IPS DF 6.9 (cell line): Measurements from ENCODE around the gene ITGB2.

Experiments
- DNase-seq: peaks from one replicate; pipeline ENCODE4 v3.0.0-alpha.2; 2013; ENCODE audit warnings: low read depth, low spot score
- H3K27ac ChIP-seq: one replicate; pipeline ENCODE4 v1.5.1; 2013; ENCODE audit warnings: low read length, control low read depth
- H3K27me3 ChIP-seq: 2 replicates; pipeline ENCODE4 v1.6.1; 2013; ENCODE audit warnings: mild to moderate bottlenecking, low read length; ENCODE audit not compliant: control insufficient read depth, insufficient read depth
- H3K36me3 ChIP-seq: 2 replicates; pipeline ENCODE4 v1.6.1; 2013; ENCODE audit warnings: low read length; ENCODE audit not compliant: control insufficient read depth, insufficient read depth
- H3K4me1 ChIP-seq: 2 replicates; pipeline ENCODE4 v1.6.1; 2013; ENCODE audit warnings: low read length; ENCODE audit not compliant: control insufficient read depth, insufficient read depth
- H3K4me3 ChIP-seq: 2 replicates; pipeline ENCODE4 v1.5.1; 2013; ENCODE audit warnings: mild to moderate bottlenecking, low read length
- H3K9me3 ChIP-seq: 2 replicates; pipeline ENCODE4 v1.6.1; 2013; ENCODE audit warnings: low read length, inconsistent platforms; ENCODE audit not compliant: control insufficient read depth, insufficient read depth
- WGBS: extraction: QIAGEN DNeasy Blood & Tissue Kit; methylation state at CpG from one replicate; pipeline ENCODE4 v1.1.7; 2013; ENCODE audit warnings: mixed read lengths, missing lambda C conversion rate; ENCODE audit not compliant: insufficient read length, insufficient coverage; 5-methylcytosine and 5-hydroxymethylcytosine counted together

Gene ITGB2

GRCh38 chr21:44953628-44954021, 32.9 kb upstream of the ITGB2 start:
- Histone ChIP-seq H3K36me3 (peaks cover 41% of the 10 kb centered on the region), H3K4me1 (0 out of 2 replicates have a peak, but pooled peaks cover 2% of the 10 kb centered on the region)

GRCh38 chr21:44952929-44953627, 32.4 kb upstream of the ITGB2 start:
- Histone ChIP-seq H3K27me3 (no peaks in the 10 kb centered on the region), H3K4me1 (0 out of 2 replicates have a peak, but pooled peaks cover 2% of the 10 kb centered on the region), H3K27ac (no peak overlapping the region), H3K36me3 (peaks cover 35% of the 10 kb centered on the region), H3K9me3 (no peaks in the 10 kb centered on the region), H3K4me3 (no peak overlapping the region)
- DNase-seq, result no peak
- no CpG with 5 or more reads among the region's 25 CpGs for WGBS

More at GRCh38 chr21:44953628-44954021, 32.9 kb upstream of the ITGB2 start:
- no peak for DNase-seq
- no peaks in the 10 kb centered on the region for H3K9me3 ChIP-seq
- no peak overlapping the region for H3K27ac ChIP-seq
- no peaks in the 10 kb centered on the region for H3K27me3 ChIP-seq
- H3K4me3 ChIP-seq, result no peak overlapping the region
- no CpG with 5 or more reads among the region's 13 CpGs for WGBS

- Histone ChIP-seq H3K9me3 (no peaks in the 10 kb centered on the region), H3K36me3 (peaks cover 33% of the 10 kb centered on the region), H3K27ac (no peak overlapping the region), H3K4me3 (no peak overlapping the region), H3K27me3 (no peaks in the 10 kb centered on the region), H3K4me1 (0 out of 2 replicates have a peak, but pooled peaks cover 2% of the 10 kb centered on the region)
- DNase-seq, result no peak
- no CpG with 5 or more reads among the region's 24 CpGs for WGBS
These were observed 31.6 kb upstream of the ITGB2 start for GRCh38 chr21:44952116-44952928.

DNA sequence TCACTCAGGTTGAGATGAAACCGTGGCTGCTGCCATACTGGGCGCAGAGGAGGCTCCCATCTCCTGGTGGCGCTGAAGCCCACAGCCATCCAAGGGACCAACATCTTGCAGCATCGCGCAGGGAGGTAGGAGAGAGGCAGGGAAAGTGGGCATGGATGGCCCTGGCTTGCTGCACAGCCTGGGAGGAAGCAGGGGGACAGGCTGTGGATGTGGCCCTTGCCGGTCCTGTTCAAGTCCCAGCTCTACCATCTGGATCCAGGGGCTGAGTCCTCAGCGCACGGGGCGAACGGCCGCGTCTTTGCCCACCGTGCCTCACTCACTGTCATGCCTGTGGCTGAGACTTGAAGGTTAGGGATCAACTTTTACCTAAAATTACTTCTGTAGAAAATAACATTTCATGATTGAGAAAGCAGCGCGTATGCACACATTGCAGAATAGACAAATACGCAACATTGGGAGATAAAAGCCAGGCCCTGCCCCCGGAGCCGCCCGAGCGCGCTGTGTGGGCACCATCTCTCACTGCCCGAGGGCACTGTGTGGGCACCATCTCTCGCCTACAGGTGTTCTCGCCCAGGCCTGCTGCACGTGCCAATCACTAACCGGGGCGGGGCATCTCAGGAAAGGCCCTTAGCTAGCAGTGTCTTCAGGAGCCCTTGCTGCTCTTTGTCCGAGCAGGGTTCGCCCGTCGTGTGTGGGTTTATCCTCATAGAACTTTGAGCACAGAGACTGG, 30.7 kb upstream of the ITGB2 start:
- H3K27me3 ChIP-seq, result no peaks in the 10 kb centered on the region
- H3K27ac ChIP-seq, result no peak overlapping the region
- 0 out of 2 replicates have a peak, but pooled peaks cover 2% of the 10 kb centered on the region for H3K4me1 ChIP-seq
- H3K4me3 ChIP-seq, result no peak overlapping the region
- DNase-seq, result no peak
- no peaks in the 10 kb centered on the region for H3K9me3 ChIP-seq
- H3K36me3 ChIP-seq, result peaks cover 25% of the 10 kb centered on the region
- no CpG with 5 or more reads among the region's 31 CpGs for WGBS

GRCh38 chr21:44950351-44950750, 29.7 kb upstream of the ITGB2 start:
- peaks cover 2% of the 10 kb centered on the region; the same call in 1 of the 2 replicates for H3K4me1 ChIP-seq
- H3K27me3 ChIP-seq, result no peaks in the 10 kb centered on the region
- no peak overlapping the region for H3K27ac ChIP-seq
- no peaks in the 10 kb centered on the region for H3K9me3 ChIP-seq
- WGBS, result no CpG with 5 or more reads among the region's 18 CpGs
- H3K4me3 ChIP-seq, result no peak overlapping the region
- H3K36me3 ChIP-seq, result peaks cover 21% of the 10 kb centered on the region
- DNase-seq, result no peak

DNA sequence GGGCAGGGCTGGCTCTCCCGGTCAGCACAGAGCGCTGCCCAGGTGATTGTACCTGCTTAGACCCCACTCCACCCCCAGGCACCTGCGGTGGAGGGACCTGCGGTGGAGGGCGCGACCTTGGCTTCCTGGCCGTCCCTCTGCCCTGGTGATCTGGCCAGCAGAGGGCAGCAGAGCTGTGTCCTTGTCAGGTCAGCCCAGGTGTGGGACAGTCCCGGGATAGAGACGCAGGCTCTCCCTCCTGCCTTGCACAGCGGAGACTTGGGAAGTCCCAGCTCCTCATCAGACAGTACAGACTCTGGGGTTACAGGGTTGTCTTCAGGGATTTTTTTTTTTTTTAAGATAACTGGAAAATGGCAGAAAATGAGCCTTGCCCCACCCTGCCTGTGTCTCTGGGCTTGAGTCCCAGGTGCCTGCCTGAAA, 29.1 kb upstream of the ITGB2 start:
- peaks cover 2% of the 10 kb centered on the region; the same call in 1 of the 2 replicates for H3K4me1 ChIP-seq
- WGBS, result no CpG with 5 or more reads among the region's 10 CpGs
- H3K4me3 ChIP-seq, result no peak overlapping the region
- no peaks in the 10 kb centered on the region for H3K27me3 ChIP-seq
- H3K9me3 ChIP-seq, result no peaks in the 10 kb centered on the region
- H3K27ac ChIP-seq, result no peak overlapping the region
- peaks cover 24% of the 10 kb centered on the region for H3K36me3 ChIP-seq
- peak; percentile 85 for DNase-seq

- WGBS, result no CpG with 5 or more reads among the region's 30 CpGs
- Histone ChIP-seq H3K27me3 (no peaks in the 10 kb centered on the region), H3K9me3 (no peaks in the 10 kb centered on the region), H3K4me1 (peaks cover 2% of the 10 kb centered on the region; the same call in 1 of the 2 replicates), H3K27ac (no peak overlapping the region), H3K4me3 (no peak overlapping the region), H3K36me3 (peaks cover 26% of the 10 kb centered on the region)
- no peak for DNase-seq
These were observed 28.6 kb upstream of the ITGB2 start for GRCh38 chr21:44949161-44949778.

- H3K4me1 ChIP-seq, result peaks cover 2% of the 10 kb centered on the region; the same call in 1 of the 2 replicates
- H3K27ac ChIP-seq, result no peak overlapping the region
- no peak for DNase-seq
- H3K4me3 ChIP-seq, result no peak overlapping the region
- WGBS, result no CpG with 5 or more reads among the region's 16 CpGs
- no peaks in the 10 kb centered on the region for H3K27me3 ChIP-seq
- H3K9me3 ChIP-seq, result no peaks in the 10 kb centered on the region
- H3K36me3 ChIP-seq, result peaks cover 27% of the 10 kb centered on the region
These were observed 27.9 kb upstream of the ITGB2 start for GRCh38 chr21:44948426-44949120.

DNA sequence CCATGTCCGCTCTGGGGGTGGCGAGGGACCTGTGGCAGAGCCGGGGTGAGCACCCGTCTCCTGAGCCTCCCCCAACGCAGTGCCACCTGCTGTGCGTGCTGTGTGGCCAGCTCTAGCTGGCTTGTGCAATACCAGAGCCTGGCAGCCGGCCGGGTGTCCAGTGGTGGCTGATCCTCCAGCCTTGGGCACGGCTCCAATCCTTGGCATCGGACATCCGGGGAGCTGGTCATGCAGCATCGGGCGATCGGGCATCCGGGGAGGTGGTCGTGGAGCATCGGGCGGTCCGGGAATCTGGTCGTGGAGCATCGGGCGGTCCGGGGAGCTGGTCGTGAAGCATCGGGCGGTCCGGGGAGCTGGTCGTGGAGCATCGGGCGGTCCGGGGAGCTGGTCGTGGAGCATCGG, 27.2 kb upstream of the ITGB2 start:
- no peaks in the 10 kb centered on the region for H3K9me3 ChIP-seq
- H3K36me3 ChIP-seq, result peaks cover 32% of the 10 kb centered on the region
- no peaks in the 10 kb centered on the region for H3K27me3 ChIP-seq
- peaks cover 2% of the 10 kb centered on the region; the same call in 1 of the 2 replicates for H3K4me1 ChIP-seq
- H3K27ac ChIP-seq, result no peak overlapping the region
- H3K4me3 ChIP-seq, result no peak overlapping the region
- WGBS, result no CpG with 5 or more reads among the region's 33 CpGs
- no peak for DNase-seq
